ENCODE data around the gene ABHD14A.

DNA sequence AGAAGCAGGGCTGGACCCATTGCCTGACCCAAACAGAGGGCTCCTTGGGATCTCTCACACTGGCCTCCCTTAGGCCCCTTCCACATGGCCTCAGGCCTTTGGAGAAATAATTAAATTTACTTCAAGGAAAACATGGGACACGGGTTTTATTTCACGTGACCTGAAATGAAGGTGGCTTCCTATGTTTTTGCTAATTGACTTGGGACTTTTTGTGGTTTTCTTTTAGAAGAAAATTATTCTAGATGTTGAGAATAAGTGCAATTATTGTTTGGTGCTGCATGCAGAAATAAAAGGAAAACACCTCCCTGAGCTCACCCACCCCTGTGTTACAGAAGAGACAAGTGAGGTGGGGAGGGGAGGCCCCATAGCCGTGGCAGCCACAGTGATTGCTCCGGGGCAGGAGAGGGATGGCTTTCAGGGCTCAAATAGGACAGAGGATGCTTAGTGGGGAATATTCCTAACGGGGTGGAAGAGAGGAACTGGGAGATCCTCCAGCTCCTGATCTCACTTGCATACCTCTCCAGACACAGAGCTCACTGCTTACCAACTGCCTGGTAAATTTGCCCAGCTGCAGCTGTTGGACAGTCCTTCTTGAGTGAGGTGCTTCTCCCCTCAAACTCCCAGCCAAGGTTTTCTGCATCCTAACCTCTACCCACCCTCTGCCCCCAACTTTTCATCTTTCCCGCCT is 50.0 kb downstream of the ABHD14A start:
- no peak for TF ChIP-seq CTCF (IDR thresholded peaks at IDR 0.05)
- TF ChIP-seq POLR2A (IDR thresholded peaks at IDR 0.05), result no peak
